GM23338 (cell line): ENCODE measurements around the gene TBATA. TPM values are rescaled to one million over a fixed set of nuclear protein-coding genes. Genes with fewer than 3 reads are reported as not detected.

ENCODE experiments used
- ATAC-seq: fragments of 200-7000 bp; cut with Tn5 transposase; 3 replicates; pipeline ENCODE4 v1.9.1; 2020
- DNase-seq: peaks from one replicate; pipeline ENCODE4 v3.0.0-alpha.2; 2015; ENCODE audit warnings: low spot score
- H2AFZ ChIP-seq: fragments of 200-600 bp; sonication (generic); 2 replicates; pipeline ENCODE4 v1.8.0; 2016; ENCODE audit warnings: antibody characterized with exemption, mild to moderate bottlenecking, moderate library complexity
- H3F3A ChIP-seq: fragments of 200-600 bp; sonication (generic); replicated peaks from 2 replicates; pipeline ENCODE4 v1.8.0; 2017; ENCODE audit warnings: antibody characterized with exemption, mixed run types, low read depth
- H3K27ac ChIP-seq: fragments of 200-600 bp; sonication (generic); 2 replicates; pipeline ENCODE4 v1.6.1; 2016; ENCODE audit warnings: low read depth
- H3K27me3 ChIP-seq: fragments of 200-600 bp; sonication (generic); 2 replicates; pipeline ENCODE4 v1.8.0; 2016; ENCODE audit warnings: mild to moderate bottlenecking, mixed run types, moderate library complexity; ENCODE audit not compliant: insufficient read depth
- H3K36me3 ChIP-seq: fragments of 200-600 bp; sonication (generic); 2 replicates; pipeline ENCODE4 v1.8.0; 2016; ENCODE audit warnings: mild to moderate bottlenecking; ENCODE audit not compliant: insufficient read depth
- H3K4me1 ChIP-seq: fragments of 200-600 bp; sonication (generic); 2 replicates; pipeline ENCODE4 v1.8.0; 2016; ENCODE audit warnings: mild to moderate bottlenecking, moderate library complexity; ENCODE audit not compliant: insufficient read depth
- H3K4me2 ChIP-seq: fragments of 200-600 bp; sonication (generic); 2 replicates; pipeline ENCODE4 v1.7.1; 2017; ENCODE audit warnings: mixed run types
- H3K4me3 ChIP-seq: fragments of 200-600 bp; sonication (generic); 2 replicates; pipeline ENCODE4 v1.6.1; 2016; ENCODE audit warnings: mixed run types
- H3K79me2 ChIP-seq: fragments of 200-600 bp; sonication (generic); replicated peaks from 2 replicates; pipeline ENCODE4 v1.8.0; 2017; ENCODE audit warnings: mild to moderate bottlenecking; ENCODE audit not compliant: insufficient read depth
- H3K9me2 ChIP-seq: fragments of 200-600 bp; sonication (generic); 2 replicates; pipeline ENCODE4 v1.8.0; 2017; ENCODE audit not compliant: insufficient read depth
- H4K20me1 ChIP-seq: fragments of 200-600 bp; sonication (generic); replicated peaks from 2 replicates; pipeline ENCODE4 v1.8.0; 2017; ENCODE audit warnings: mild to moderate bottlenecking; ENCODE audit not compliant: insufficient read depth
- H3K27ac Mint-ChIP-seq: 2 replicates; pipeline ENCODE4 v1.8.0; 2020; ENCODE audit warnings: inconsistent platforms, mild to moderate bottlenecking, moderate library complexity, mixed read lengths
- H3K27me3 Mint-ChIP-seq: 3 replicates; pipeline ENCODE4 v1.8.0; 2022; ENCODE audit warnings: low read depth, mild to moderate bottlenecking, moderate library complexity, mixed read lengths, inconsistent platforms; ENCODE audit not compliant: insufficient read depth, poor library complexity
- H3K36me3 Mint-ChIP-seq: 3 replicates; pipeline ENCODE4 v1.8.0; 2021; ENCODE audit warnings: low read depth, mild to moderate bottlenecking, inconsistent platforms, moderate library complexity, mixed read lengths
- H3K4me1 Mint-ChIP-seq: 3 replicates; pipeline ENCODE4 v1.8.0; 2020; ENCODE audit warnings: mild to moderate bottlenecking, inconsistent platforms, mixed read lengths
- H3K4me3 Mint-ChIP-seq: 3 replicates; pipeline ENCODE4 v1.8.0; 2021; ENCODE audit warnings: moderate library complexity, mild to moderate bottlenecking, inconsistent platforms, mixed read lengths
- H3K9me3 Mint-ChIP-seq: 3 replicates; pipeline ENCODE4 v1.8.0; 2020; ENCODE audit warnings: moderate library complexity, mild to moderate bottlenecking, inconsistent platforms, mixed read lengths
- CREB1 ChIP-seq: fragments of 250-450 bp; sonication (Bioruptor Pico); IDR thresholded peaks from 2 replicates; pipeline ENCODE4 v1.5.0; 2020; ENCODE audit warnings: low read depth, mild to moderate bottlenecking, moderate library complexity
- EZH2 ChIP-seq: fragments of 200-600 bp; sonication (generic); IDR thresholded peaks from one replicate; pipeline ENCODE4 v1.8.0; 2017; ENCODE audit warnings: antibody characterized with exemption, mild to moderate bottlenecking, low read depth; ENCODE audit not compliant: unreplicated experiment
- JUNB ChIP-seq: IDR thresholded peaks from one replicate; pipeline ENCODE4 v1.6.1; 2016; ENCODE audit warnings: antibody characterized with exemption; ENCODE audit not compliant: unreplicated experiment
- NANOG ChIP-seq: IDR thresholded peaks from 2 replicates; pipeline ENCODE4 v1.6.1; 2016; ENCODE audit warnings: antibody characterized with exemption, borderline replicate concordance
- POLR2AphosphoS5 ChIP-seq: IDR thresholded peaks from 2 replicates; pipeline ENCODE4 v1.6.1; 2016; ENCODE audit warnings: antibody characterized with exemption, low read depth
- STAT1 ChIP-seq: IDR thresholded peaks from one replicate; pipeline ENCODE4 v1.6.1; 2016; ENCODE audit warnings: antibody characterized with exemption; ENCODE audit not compliant: unreplicated experiment
- ZNF114 ChIP-seq: fragments of 250-450 bp; sonication (Bioruptor Pico); IDR thresholded peaks from 2 replicates; pipeline ENCODE4 v1.5.0; 2020; ENCODE audit warnings: mild to moderate bottlenecking, moderate library complexity
- ZNF331 ChIP-seq: fragments of 250-450 bp; sonication (Bioruptor Pico); IDR thresholded peaks from 2 replicates; pipeline ENCODE4 v1.5.0; 2020; ENCODE audit warnings: low read depth, mild to moderate bottlenecking, moderate library complexity
- polyA plus RNA-seq: library from polyadenylated mRNA; unstranded; fragments of >200 nt; fragmentation: Nextera tagmentation; extraction: Ambion mirVana; gene quantifications from 2 replicates; pipeline ENCODE4 v1.2.1, GENCODE V29; 2016
- total RNA-seq: library from RNA; depleted of rRNA; stranded (reverse); fragments of >200 nt; shearing (Covaris generic); gene quantifications from 2 replicates; pipeline ENCODE4 v1.2.3, GENCODE V29; 2014
- TF ChIP-seq, protein P1 (sequence below): IDR thresholded peaks from one replicate; pipeline ENCODE4 v1.6.1; 2018; ENCODE audit warnings: antibody characterized with exemption; ENCODE audit not compliant: unreplicated experiment
- TF ChIP-seq, protein P2 (sequence below): IDR thresholded peaks from 2 replicates; pipeline ENCODE4 v1.6.1; 2016; ENCODE audit warnings: antibody characterized with exemption
- TF ChIP-seq, protein P3 (sequence below): fragments of 250-450 bp; sonication (Bioruptor Pico); IDR thresholded peaks from 2 replicates; pipeline ENCODE4 v1.5.0; 2020; ENCODE audit warnings: mild to moderate bottlenecking, moderate library complexity

The TBATA gene
- total and polyA plus RNA-seq, 2 experiments from 2014 or later, result not detected

- ATAC-seq (no peak), DNase-seq (no peak)
- H3K4me3 ChIP-seq, result no peak overlapping the region
- H2AFZ ChIP-seq, result no peak overlapping the region
- H3K27ac ChIP-seq, result 0 out of 2 replicates have a peak overlapping the region, but pooled peaks have one; percentile 32
- Mint-ChIP-seq H3K27ac (no peak overlapping the region), H3K4me1 (peaks cover 11% of the 10 kb centered on the region), H3K9me3 (no peaks in the 10 kb centered on the region), H3K27me3 (peaks cover 5% of the 10 kb centered on the region), H3K4me3 (no peak overlapping the region), H3K36me3 (no peaks in the 10 kb centered on the region; the same call in 2 of the 3 replicates)
- H3K27me3 ChIP-seq, result no peaks in the 10 kb centered on the region
- H3K79me2 ChIP-seq, result no peaks in the 10 kb centered on the region
- H3F3A ChIP-seq, result no peaks in the 10 kb centered on the region
- TF ChIP-seq POLR2AphosphoS5, result no peak
- TF ChIP-seq, protein P1, sequence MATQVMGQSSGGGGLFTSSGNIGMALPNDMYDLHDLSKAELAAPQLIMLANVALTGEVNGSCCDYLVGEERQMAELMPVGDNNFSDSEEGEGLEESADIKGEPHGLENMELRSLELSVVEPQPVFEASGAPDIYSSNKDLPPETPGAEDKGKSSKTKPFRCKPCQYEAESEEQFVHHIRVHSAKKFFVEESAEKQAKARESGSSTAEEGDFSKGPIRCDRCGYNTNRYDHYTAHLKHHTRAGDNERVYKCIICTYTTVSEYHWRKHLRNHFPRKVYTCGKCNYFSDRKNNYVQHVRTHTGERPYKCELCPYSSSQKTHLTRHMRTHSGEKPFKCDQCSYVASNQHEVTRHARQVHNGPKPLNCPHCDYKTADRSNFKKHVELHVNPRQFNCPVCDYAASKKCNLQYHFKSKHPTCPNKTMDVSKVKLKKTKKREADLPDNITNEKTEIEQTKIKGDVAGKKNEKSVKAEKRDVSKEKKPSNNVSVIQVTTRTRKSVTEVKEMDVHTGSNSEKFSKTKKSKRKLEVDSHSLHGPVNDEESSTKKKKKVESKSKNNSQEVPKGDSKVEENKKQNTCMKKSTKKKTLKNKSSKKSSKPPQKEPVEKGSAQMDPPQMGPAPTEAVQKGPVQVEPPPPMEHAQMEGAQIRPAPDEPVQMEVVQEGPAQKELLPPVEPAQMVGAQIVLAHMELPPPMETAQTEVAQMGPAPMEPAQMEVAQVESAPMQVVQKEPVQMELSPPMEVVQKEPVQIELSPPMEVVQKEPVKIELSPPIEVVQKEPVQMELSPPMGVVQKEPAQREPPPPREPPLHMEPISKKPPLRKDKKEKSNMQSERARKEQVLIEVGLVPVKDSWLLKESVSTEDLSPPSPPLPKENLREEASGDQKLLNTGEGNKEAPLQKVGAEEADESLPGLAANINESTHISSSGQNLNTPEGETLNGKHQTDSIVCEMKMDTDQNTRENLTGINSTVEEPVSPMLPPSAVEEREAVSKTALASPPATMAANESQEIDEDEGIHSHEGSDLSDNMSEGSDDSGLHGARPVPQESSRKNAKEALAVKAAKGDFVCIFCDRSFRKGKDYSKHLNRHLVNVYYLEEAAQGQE, result peak; percentile 24
- no peaks in the 10 kb centered on the region for H4K20me1 ChIP-seq
- no peaks in the 10 kb centered on the region for H3K36me3 ChIP-seq
- H3K4me1 ChIP-seq, result no peaks in the 10 kb centered on the region
- H3K9me2 ChIP-seq, result no peaks in the 10 kb centered on the region
- H3K4me2 ChIP-seq, result no peak overlapping the region
These were observed 32.0 kb downstream of the TBATA start for GRCh38 chr10:70753026-70753663.

DNA sequence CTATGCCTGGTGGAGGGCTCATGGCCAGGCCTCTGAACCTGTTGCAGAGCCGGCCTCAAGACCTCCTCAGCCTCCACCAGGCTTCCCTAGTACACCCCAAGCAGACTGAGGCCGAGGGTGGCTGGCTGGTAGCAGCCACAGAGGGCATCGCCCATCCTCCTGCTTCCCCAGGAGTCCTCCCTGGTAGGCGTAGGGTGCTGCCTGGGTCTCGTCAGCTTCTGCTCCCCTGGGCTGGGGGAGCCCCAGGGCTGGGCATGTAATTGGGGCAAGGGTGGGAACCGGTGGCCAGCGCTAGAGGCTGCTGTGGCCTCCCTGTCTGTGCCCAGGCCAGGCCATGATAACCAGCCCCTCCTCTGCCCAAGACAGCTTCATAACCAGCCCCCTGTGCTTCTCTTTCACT lies 32.6 kb downstream of the TBATA start:
- Histone ChIP-seq H3K4me2 (no peak overlapping the region), H3K79me2 (no peaks in the 10 kb centered on the region), H3K4me1 (no peaks in the 10 kb centered on the region), H3K27me3 (no peaks in the 10 kb centered on the region), H3F3A (no peaks in the 10 kb centered on the region), H3K36me3 (no peaks in the 10 kb centered on the region), H3K4me3 (no peak overlapping the region), H3K9me2 (no peaks in the 10 kb centered on the region), H3K27ac (no peak overlapping the region), H2AFZ (no peak overlapping the region), H4K20me1 (no peaks in the 10 kb centered on the region)
- H3K27me3 Mint-ChIP-seq, result peaks cover 5% of the 10 kb centered on the region
- no peak overlapping the region for H3K27ac Mint-ChIP-seq
- no peaks in the 10 kb centered on the region; the same call in 2 of the 3 replicates for H3K36me3 Mint-ChIP-seq
- ATAC-seq (no peak), DNase-seq (no peak)
- no peak overlapping the region for H3K4me3 Mint-ChIP-seq
- peaks cover 11% of the 10 kb centered on the region for H3K4me1 Mint-ChIP-seq
- H3K9me3 Mint-ChIP-seq, result no peaks in the 10 kb centered on the region
- TF ChIP-seq JUNB (no peak), ZNF114 (no peak), CREB1 (CRISPR knock-in tag) (no peak), ZNF331 (no peak), EZH2 (no peak), STAT1 (no peak), NANOG (no peak)
- TF ChIP-seq, protein P2, sequence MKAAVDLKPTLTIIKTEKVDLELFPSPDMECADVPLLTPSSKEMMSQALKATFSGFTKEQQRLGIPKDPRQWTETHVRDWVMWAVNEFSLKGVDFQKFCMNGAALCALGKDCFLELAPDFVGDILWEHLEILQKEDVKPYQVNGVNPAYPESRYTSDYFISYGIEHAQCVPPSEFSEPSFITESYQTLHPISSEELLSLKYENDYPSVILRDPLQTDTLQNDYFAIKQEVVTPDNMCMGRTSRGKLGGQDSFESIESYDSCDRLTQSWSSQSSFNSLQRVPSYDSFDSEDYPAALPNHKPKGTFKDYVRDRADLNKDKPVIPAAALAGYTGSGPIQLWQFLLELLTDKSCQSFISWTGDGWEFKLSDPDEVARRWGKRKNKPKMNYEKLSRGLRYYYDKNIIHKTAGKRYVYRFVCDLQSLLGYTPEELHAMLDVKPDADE, result no peak
- TF ChIP-seq, protein P3, sequence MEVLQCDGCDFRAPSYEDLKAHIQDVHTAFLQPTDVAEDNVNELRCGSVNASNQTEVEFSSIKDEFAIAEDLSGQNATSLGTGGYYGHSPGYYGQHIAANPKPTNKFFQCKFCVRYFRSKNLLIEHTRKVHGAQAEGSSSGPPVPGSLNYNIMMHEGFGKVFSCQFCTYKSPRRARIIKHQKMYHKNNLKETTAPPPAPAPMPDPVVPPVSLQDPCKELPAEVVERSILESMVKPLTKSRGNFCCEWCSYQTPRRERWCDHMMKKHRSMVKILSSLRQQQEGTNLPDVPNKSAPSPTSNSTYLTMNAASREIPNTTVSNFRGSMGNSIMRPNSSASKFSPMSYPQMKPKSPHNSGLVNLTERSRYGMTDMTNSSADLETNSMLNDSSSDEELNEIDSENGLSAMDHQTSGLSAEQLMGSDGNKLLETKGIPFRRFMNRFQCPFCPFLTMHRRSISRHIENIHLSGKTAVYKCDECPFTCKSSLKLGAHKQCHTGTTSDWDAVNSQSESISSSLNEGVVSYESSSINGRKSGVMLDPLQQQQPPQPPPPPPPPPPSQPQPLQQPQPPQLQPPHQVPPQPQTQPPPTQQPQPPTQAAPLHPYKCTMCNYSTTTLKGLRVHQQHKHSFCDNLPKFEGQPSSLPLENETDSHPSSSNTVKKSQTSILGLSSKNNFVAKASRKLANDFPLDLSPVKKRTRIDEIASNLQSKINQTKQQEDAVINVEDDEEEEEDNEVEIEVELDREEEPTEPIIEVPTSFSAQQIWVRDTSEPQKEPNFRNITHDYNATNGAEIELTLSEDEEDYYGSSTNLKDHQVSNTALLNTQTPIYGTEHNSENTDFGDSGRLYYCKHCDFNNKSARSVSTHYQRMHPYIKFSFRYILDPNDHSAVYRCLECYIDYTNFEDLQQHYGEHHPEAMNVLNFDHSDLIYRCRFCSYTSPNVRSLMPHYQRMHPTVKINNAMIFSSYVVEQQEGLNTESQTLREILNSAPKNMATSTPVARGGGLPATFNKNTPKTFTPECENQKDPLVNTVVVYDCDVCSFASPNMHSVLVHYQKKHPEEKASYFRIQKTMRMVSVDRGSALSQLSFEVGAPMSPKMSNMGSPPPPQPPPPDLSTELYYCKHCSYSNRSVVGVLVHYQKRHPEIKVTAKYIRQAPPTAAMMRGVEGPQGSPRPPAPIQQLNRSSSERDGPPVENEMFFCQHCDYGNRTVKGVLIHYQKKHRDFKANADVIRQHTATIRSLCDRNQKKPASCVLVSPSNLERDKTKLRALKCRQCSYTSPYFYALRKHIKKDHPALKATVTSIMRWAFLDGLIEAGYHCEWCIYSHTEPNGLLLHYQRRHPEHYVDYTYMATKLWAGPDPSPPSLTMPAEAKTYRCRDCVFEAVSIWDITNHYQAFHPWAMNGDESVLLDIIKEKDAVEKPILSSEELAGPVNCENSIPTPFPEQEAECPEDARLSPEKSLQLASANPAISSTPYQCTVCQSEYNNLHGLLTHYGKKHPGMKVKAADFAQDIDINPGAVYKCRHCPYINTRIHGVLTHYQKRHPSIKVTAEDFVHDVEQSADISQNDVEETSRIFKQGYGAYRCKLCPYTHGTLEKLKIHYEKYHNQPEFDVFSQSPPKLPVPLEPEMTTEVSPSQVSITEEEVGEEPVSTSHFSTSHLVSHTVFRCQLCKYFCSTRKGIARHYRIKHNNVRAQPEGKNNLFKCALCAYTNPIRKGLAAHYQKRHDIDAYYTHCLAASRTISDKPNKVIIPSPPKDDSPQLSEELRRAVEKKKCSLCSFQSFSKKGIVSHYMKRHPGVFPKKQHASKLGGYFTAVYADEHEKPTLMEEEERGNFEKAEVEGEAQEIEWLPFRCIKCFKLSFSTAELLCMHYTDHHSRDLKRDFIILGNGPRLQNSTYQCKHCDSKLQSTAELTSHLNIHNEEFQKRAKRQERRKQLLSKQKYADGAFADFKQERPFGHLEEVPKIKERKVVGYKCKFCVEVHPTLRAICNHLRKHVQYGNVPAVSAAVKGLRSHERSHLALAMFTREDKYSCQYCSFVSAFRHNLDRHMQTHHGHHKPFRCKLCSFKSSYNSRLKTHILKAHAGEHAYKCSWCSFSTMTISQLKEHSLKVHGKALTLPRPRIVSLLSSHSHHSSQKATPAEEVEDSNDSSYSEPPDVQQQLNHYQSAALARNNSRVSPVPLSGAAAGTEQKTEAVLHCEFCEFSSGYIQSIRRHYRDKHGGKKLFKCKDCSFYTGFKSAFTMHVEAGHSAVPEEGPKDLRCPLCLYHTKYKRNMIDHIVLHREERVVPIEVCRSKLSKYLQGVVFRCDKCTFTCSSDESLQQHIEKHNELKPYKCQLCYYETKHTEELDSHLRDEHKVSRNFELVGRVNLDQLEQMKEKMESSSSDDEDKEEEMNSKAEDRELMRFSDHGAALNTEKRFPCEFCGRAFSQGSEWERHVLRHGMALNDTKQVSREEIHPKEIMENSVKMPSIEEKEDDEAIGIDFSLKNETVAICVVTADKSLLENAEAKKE (CRISPR knock-in tag), result no peak
